HUES48 (cell line): ENCODE data around the gene SYTL1.

Experiments used
- H3K27ac ChIP-seq: one replicate; pipeline ENCODE4 v1.7.0; 2013; ENCODE audit warnings: low read depth, low read length, inconsistent platforms
- H3K27me3 ChIP-seq: 2 replicates; pipeline ENCODE4 v1.6.1; 2013; ENCODE audit warnings: mild to moderate bottlenecking, low read length; ENCODE audit not compliant: control insufficient read depth, insufficient read depth
- H3K36me3 ChIP-seq: 2 replicates; pipeline ENCODE4 v1.6.1; 2013; ENCODE audit warnings: low read length; ENCODE audit not compliant: control insufficient read depth, insufficient read depth
- H3K4me1 ChIP-seq: 2 replicates; pipeline ENCODE4 v1.6.1; 2013; ENCODE audit warnings: mild to moderate bottlenecking, low read length; ENCODE audit not compliant: control insufficient read depth, insufficient read depth
- H3K4me3 ChIP-seq: 2 replicates; pipeline ENCODE4 v1.5.1; 2013; ENCODE audit warnings: mild to moderate bottlenecking, low read depth, low read length
- H3K9ac ChIP-seq: 2 replicates; pipeline ENCODE4 v1.6.1; 2013; ENCODE audit warnings: mild to moderate bottlenecking, low read depth, low read length, moderate library complexity
- H3K9me3 ChIP-seq: 2 replicates; pipeline ENCODE4 v1.6.1; 2013; ENCODE audit warnings: low read length; ENCODE audit not compliant: control insufficient read depth, insufficient read depth

The SYTL1 gene

DNA sequence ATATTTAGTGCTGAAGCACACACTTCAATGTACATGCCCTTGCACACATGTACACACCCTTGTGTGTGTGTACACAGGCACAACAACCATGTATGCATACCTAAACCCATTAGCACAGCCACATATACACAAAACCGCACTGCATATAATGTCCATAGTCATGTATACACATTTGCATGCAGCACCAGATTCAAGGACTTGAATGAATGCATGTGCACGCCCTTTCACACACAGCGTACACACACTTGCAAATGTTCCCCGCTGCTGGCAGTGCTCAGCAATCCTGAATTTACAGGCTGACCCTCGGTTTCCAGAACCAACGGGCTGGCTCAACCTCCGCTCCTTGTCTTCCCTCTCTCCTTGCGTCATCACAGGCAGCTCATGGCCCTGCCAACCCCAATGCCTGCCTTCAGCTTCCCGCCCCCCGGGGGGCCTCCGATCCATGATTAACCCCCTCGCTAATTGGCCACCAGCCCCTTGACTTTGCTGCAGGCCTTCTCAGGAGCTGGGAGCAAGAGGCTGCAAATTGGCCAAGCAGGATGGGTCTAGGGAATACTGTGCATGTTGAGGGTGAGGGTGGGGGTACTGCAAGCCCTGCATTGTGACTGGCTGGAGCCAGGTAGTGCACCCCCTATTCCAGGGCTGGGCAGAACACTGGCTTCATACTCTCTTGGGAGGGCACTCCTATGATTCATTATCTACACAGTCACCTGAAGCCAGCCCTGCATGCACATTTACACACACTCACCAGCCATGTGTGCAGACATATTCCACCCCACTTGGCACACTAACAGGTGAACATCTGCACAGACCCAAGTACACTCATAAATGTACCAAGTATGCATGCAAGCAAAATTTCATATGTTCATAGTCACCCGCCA, 58.5 kb downstream of the SYTL1 start:
- Histone ChIP-seq H3K36me3 (no peaks in the 10 kb centered on the region), H3K4me3 (no peak overlapping the region), H3K4me1 (peaks cover 45% of the 10 kb centered on the region), H3K9ac (no peak overlapping the region), H3K9me3 (no peaks in the 10 kb centered on the region), H3K27ac (no peak overlapping the region), H3K27me3 (no peaks in the 10 kb centered on the region)

DNA sequence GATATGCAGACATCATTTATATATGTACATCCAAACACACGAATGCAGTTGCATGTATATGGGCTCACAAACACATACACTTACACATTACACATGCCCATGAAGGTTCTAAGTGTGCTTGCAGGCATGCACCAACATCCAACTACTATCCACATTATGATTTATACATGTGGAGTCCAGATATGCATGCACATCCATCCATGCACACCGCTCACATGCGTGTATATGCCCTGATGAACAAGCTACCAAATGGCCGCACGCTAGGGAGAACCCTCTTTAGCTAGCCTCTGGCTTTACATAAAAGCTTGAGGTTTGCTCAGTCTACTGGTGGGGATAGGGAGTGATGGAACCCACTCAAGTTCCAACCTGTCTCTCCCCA, 59.1 kb downstream of the SYTL1 start:
- Histone ChIP-seq H3K27me3 (no peaks in the 10 kb centered on the region), H3K4me1 (peaks cover 51% of the 10 kb centered on the region), H3K36me3 (no peaks in the 10 kb centered on the region), H3K9ac (no peak overlapping the region), H3K9me3 (no peaks in the 10 kb centered on the region), H3K27ac (no peak overlapping the region), H3K4me3 (no peak overlapping the region)

DNA sequence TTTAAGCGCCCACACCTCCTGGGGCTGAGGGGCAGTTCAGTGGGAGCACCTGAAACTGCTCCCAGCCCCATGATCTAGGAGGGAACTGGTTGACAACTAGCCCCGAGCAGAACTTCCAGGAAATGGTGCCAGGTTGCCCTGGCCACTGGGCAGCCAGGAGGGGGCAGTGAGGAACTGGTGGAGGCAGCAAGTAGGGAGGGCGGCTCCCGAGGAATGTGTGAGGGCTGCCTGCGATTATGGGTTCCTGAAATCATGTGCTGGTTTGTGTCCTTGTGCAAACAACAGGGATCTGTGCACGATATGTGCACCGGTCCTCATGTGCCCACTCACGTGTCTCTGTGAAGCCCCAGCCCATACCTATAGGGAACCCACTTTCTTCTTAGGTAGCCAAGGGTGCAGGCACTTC, 60.5 kb downstream of the SYTL1 start:
- H3K27ac ChIP-seq, result peak overlapping the region; percentile 69
- H3K36me3 ChIP-seq, result peaks cover 8% of the 10 kb centered on the region
- no peak overlapping the region for H3K9ac ChIP-seq
- H3K9me3 ChIP-seq, result no peaks in the 10 kb centered on the region
- no peak overlapping the region for H3K4me3 ChIP-seq
- no peaks in the 10 kb centered on the region for H3K27me3 ChIP-seq
- H3K4me1 ChIP-seq, result peaks cover 55% of the 10 kb centered on the region

- Histone ChIP-seq H3K4me3 (no peak overlapping the region), H3K4me1 (peaks cover 53% of the 10 kb centered on the region), H3K27me3 (no peaks in the 10 kb centered on the region), H3K36me3 (peaks cover 16% of the 10 kb centered on the region), H3K27ac (peak overlapping the region; percentile 69), H3K9me3 (no peaks in the 10 kb centered on the region), H3K9ac (no peak overlapping the region)
These were observed 61.4 kb downstream of the SYTL1 start for GRCh38 chr1:27403065-27403726.
